ENCODE measurements around the gene PRDM7.

- TF ChIP-seq CTCF (conservative IDR thresholded peaks at IDR 0.05; ENCODE audit: low read depth, low read length) (no peak), EZH2phosphoT487 (IDR thresholded peaks at IDR 0.05; ENCODE audit: borderline replicate concordance, low read length) (no peak), EZH2 (IDR thresholded peaks at IDR 0.05; ENCODE audit: low read length, unreplicated experiment) (no peak)
These were observed 60.7 kb downstream of the PRDM7 start for GRCh38 chr16:90016339-90016950.
